Osteoblast (primary cell): ENCODE results near the gene KCND3. TPM values are rescaled to one million over a fixed set of nuclear protein-coding genes. Genes with fewer than 3 reads are reported as not detected.

ENCODE experiments used
- DNase-seq: peaks from one replicate; pipeline ENCODE4 v3.0.0; 2011; ENCODE audit warnings: low spot score, mixed read lengths; ENCODE audit not compliant: insufficient read length; ENCODE audit errors: missing footprints
- H2AFZ ChIP-seq: 2 replicates; pipeline ENCODE4 v1.6.0; 2011; ENCODE audit warnings: mild to moderate bottlenecking, low read length
- H3K27ac ChIP-seq: 2 replicates; pipeline ENCODE4 v1.5.1; 2011; ENCODE audit warnings: mild to moderate bottlenecking, low read depth, low read length, moderate library complexity
- H3K27me3 ChIP-seq: 2 replicates; pipeline ENCODE4 v1.6.0; 2012; ENCODE audit warnings: mild to moderate bottlenecking, control low read depth, inconsistent platforms, low read length, moderate library complexity; ENCODE audit not compliant: insufficient read depth
- H3K36me3 ChIP-seq: 2 replicates; pipeline ENCODE4 v1.5.1; 2011; ENCODE audit warnings: mild to moderate bottlenecking, low read length, control low read depth, moderate library complexity; ENCODE audit not compliant: insufficient read depth
- H3K4me1 ChIP-seq: 2 replicates; pipeline ENCODE4 v1.5.1; 2011; ENCODE audit warnings: mild to moderate bottlenecking, low read length, control low read depth, moderate library complexity; ENCODE audit not compliant: insufficient read depth
- H3K4me2 ChIP-seq: 2 replicates; pipeline ENCODE4 v1.6.0; 2011; ENCODE audit warnings: mild to moderate bottlenecking, low read length; ENCODE audit not compliant: insufficient read depth
- H3K4me3 ChIP-seq: fragments of 200-600 bp; sonication (generic); 3 replicates; pipeline ENCODE4 v1.5.1; 2012; ENCODE audit warnings: mild to moderate bottlenecking, low read length, inconsistent platforms; ENCODE audit not compliant: insufficient read depth
- H3K79me2 ChIP-seq: 2 replicates; pipeline ENCODE4 v1.6.0; 2012; ENCODE audit warnings: mild to moderate bottlenecking, low read length, control low read depth, inconsistent platforms; ENCODE audit not compliant: insufficient read depth
- H3K9me3 ChIP-seq: 2 replicates; pipeline ENCODE4 v1.5.1; 2011; ENCODE audit warnings: low read depth, low read length, control low read depth
- H4K20me1 ChIP-seq: 2 replicates; pipeline ENCODE4 v1.6.0; 2012; ENCODE audit warnings: mild to moderate bottlenecking, low read length, control low read depth; ENCODE audit not compliant: insufficient read depth
- CTCF ChIP-seq: IDR thresholded peaks from 2 replicates; pipeline ENCODE4 v1.5.1; 2011; ENCODE audit warnings: mild to moderate bottlenecking, low read depth, low read length, moderate library complexity; ENCODE audit errors: extremely low read depth
- total RNA-seq: library from RNA; depleted of rRNA; stranded (reverse); fragments of >200 nt; gene quantifications from 2 replicates; pipeline ENCODE4 v1.2.3, GENCODE V29; 2012

KCND3 gene
- total RNA-seq, 1 donor = 3.6 TPM

GRCh38 chr1:111887385-111887784 is 102.1 kb downstream of the KCND3 start:
- H3K79me2 ChIP-seq = no peaks in the 10 kb centered on the region
- no peak for TF ChIP-seq CTCF
- no peak for DNase-seq
- H3K4me2 ChIP-seq = no peak overlapping the region
- H2AFZ ChIP-seq = no peak overlapping the region
- H3K27me3 ChIP-seq = no peaks in the 10 kb centered on the region
- H3K36me3 ChIP-seq = no peaks in the 10 kb centered on the region
- H3K27ac ChIP-seq = no peak overlapping the region
- no peaks in the 10 kb centered on the region for H4K20me1 ChIP-seq
- H3K4me3 ChIP-seq = no peak overlapping the region
- no peaks in the 10 kb centered on the region for H3K4me1 ChIP-seq
- no peaks in the 10 kb centered on the region for H3K9me3 ChIP-seq

- H4K20me1 ChIP-seq = no peaks in the 10 kb centered on the region
- H3K4me1 ChIP-seq = no peaks in the 10 kb centered on the region
- no peak for TF ChIP-seq CTCF
- no peak overlapping the region for H3K27ac ChIP-seq
- no peak overlapping the region for H2AFZ ChIP-seq
- no peaks in the 10 kb centered on the region for H3K9me3 ChIP-seq
- H3K4me2 ChIP-seq = no peak overlapping the region
- H3K4me3 ChIP-seq = no peak overlapping the region
- no peaks in the 10 kb centered on the region for H3K27me3 ChIP-seq
- no peaks in the 10 kb centered on the region for H3K79me2 ChIP-seq
- no peaks in the 10 kb centered on the region for H3K36me3 ChIP-seq
- no peak for DNase-seq
Observed at GRCh38 chr1:111886741-111887140, 102.7 kb downstream of the KCND3 start.

GRCh38 chr1:111884772-111885443 is 104.6 kb downstream of the KCND3 start:
- H3K36me3 ChIP-seq = no peaks in the 10 kb centered on the region
- H2AFZ ChIP-seq = no peak overlapping the region
- no peak overlapping the region for H3K4me2 ChIP-seq
- no peak for DNase-seq
- H3K27me3 ChIP-seq = peaks cover 6% of the 10 kb centered on the region
- no peaks in the 10 kb centered on the region for H3K4me1 ChIP-seq
- no peak for TF ChIP-seq CTCF
- H3K4me3 ChIP-seq = no peak overlapping the region
- no peaks in the 10 kb centered on the region for H3K9me3 ChIP-seq
- no peak overlapping the region for H3K27ac ChIP-seq
- no peaks in the 10 kb centered on the region for H3K79me2 ChIP-seq
- no peaks in the 10 kb centered on the region for H4K20me1 ChIP-seq

GRCh38 chr1:111882986-111883560 is 106.4 kb downstream of the KCND3 start:
- no peak for DNase-seq
- H3K9me3 ChIP-seq = no peaks in the 10 kb centered on the region
- TF ChIP-seq CTCF = no peak
- no peak overlapping the region for H2AFZ ChIP-seq
- no peaks in the 10 kb centered on the region for H3K36me3 ChIP-seq
- H3K4me1 ChIP-seq = no peaks in the 10 kb centered on the region
- H4K20me1 ChIP-seq = no peaks in the 10 kb centered on the region
- H3K4me3 ChIP-seq = no peak overlapping the region
- no peak overlapping the region for H3K4me2 ChIP-seq
- no peak overlapping the region for H3K27ac ChIP-seq
- peaks cover 6% of the 10 kb centered on the region for H3K27me3 ChIP-seq
- no peaks in the 10 kb centered on the region for H3K79me2 ChIP-seq
